ENCODE data around the gene PHIP. TPM values are rescaled to one million over a fixed set of nuclear protein-coding genes. Genes with fewer than 3 reads are reported as not detected.

PHIP gene
- total RNA-seq, 2 experiments from 2014 or later = 24.8 to 25.5 TPM

GRCh38 chr6:79084693-79085092 is 6.6 kb upstream of the PHIP start:
- no peaks in the 10 kb centered on the region for H3K9me3 Mint-ChIP-seq (ENCODE audit: low read depth)
- no peak for DNase-seq

GRCh38 chr6:79082304-79082703 is 4.2 kb upstream of the PHIP start:
- CTCF ChIA-PET = interaction anchor here (0.7 kb wide), 1 partner anchor 128 kb away, joined by 3 read pairs; no protein-coding TSS in a partner anchor
- intact Hi-C loops (cut with DNase I, micrococcal nuclease) = no loop called here
- Mint-ChIP-seq H3K27ac (no peak overlapping the region), H3K4me3 (no peak overlapping the region), H3K9me3 (ENCODE audit: low read depth) (no peaks in the 10 kb centered on the region), H3K36me3 (ENCODE audit: low read depth) (no peaks in the 10 kb centered on the region), H3K4me1 (peaks cover 9% of the 10 kb centered on the region), H3K27me3 (peaks cover 11% of the 10 kb centered on the region)
- POLR2A ChIA-PET = no interaction called here
- DNase-seq (no peak), ATAC-seq (no peak)

More at GRCh38 chr6:79084693-79085092, 6.6 kb upstream of the PHIP start:
- intact Hi-C loops (cut with DNase I, micrococcal nuclease) = no loop called here
- CTCF ChIA-PET = no interaction called here
- no peak for ATAC-seq
- Mint-ChIP-seq H3K27ac (no peak overlapping the region), H3K27me3 (peaks cover 11% of the 10 kb centered on the region), H3K4me3 (no peak overlapping the region), H3K4me1 (peaks cover 2% of the 10 kb centered on the region), H3K36me3 (ENCODE audit: low read depth) (no peaks in the 10 kb centered on the region)
- POLR2A ChIA-PET = no interaction called here

GRCh38 chr6:79081663-79082062 is 3.6 kb upstream of the PHIP start:
- intact Hi-C loops (cut with DNase I, micrococcal nuclease) = no loop called here
- Mint-ChIP-seq H3K36me3 (ENCODE audit: low read depth) (peaks cover 2% of the 10 kb centered on the region), H3K9me3 (ENCODE audit: low read depth) (no peaks in the 10 kb centered on the region), H3K4me3 (no peak overlapping the region), H3K27ac (no peak overlapping the region), H3K4me1 (peaks cover 9% of the 10 kb centered on the region), H3K27me3 (peaks cover 11% of the 10 kb centered on the region)
- ChIA-PET POLR2A (no interaction called here), CTCF (interaction anchor here (0.7 kb wide), 1 partner anchor 164 kb away, joined by 3 read pairs; no protein-coding TSS in a partner anchor)
- DNase-seq (no peak), ATAC-seq (no peak)

- peaks cover 10% of the 10 kb centered on the region for H3K27me3 Mint-ChIP-seq
These were observed 1.5 kb upstream of the PHIP start for GRCh38 chr6:79079561-79080041.

GRCh38 chr6:79077715-79078074 is 359 bp downstream of the PHIP start:
- Mint-ChIP-seq H3K4me1 (peaks cover 40% of the 10 kb centered on the region), H3K36me3 (ENCODE audit: low read depth) (peaks cover 21% of the 10 kb centered on the region), H3K4me3 (peak overlapping the region; percentile 89), H3K9me3 (ENCODE audit: low read depth) (no peaks in the 10 kb centered on the region), H3K27me3 (peaks cover 7% of the 10 kb centered on the region), H3K27ac (peak overlapping the region; percentile 96)
- DNase-seq (peak; percentile 68), ATAC-seq (peak; percentile 24)
- ChIA-PET POLR2A (interaction anchor here (0.7 to 1.4 kb wide), 2 partner anchors 44 to 254 kb away, joined by 3 to 6 read pairs; no protein-coding TSS in a partner anchor), CTCF (no interaction called here)
- intact Hi-C loops (cut with DNase I, micrococcal nuclease) = loop anchor here (1.0 to 10.0 kb wide), 13 partner anchors 37 to 1085 kb away; partner anchors contain the start of genes HMGN3 (in 2 of the 2), IRAK1BP1 (in 2 of the 2), LCA5 (in 2 of the 2) and BCKDHB (in 1 of the 2)

More at GRCh38 chr6:79079561-79080041, 1.5 kb upstream of the PHIP start:
- ATAC-seq = no peak
- POLR2A ChIA-PET = no interaction called here
- no peak for DNase-seq
- peaks cover 14% of the 10 kb centered on the region for H3K36me3 Mint-ChIP-seq (ENCODE audit: low read depth)
- H3K4me3 Mint-ChIP-seq = peak overlapping the region; percentile 89
- H3K9me3 Mint-ChIP-seq (ENCODE audit: low read depth) = no peaks in the 10 kb centered on the region
- CTCF ChIA-PET = no interaction called here
- peaks cover 26% of the 10 kb centered on the region for H3K4me1 Mint-ChIP-seq
- intact Hi-C loops (cut with DNase I, micrococcal nuclease) = loop anchor here (2.0 to 10.0 kb wide), 8 partner anchors 212 to 1083 kb away; partner anchors contain the start of genes BCKDHB (in 1 of the 2), IRAK1BP1 (in 1 of the 2) and LCA5 (in 1 of the 2)
- peak overlapping the region; percentile 96 for H3K27ac Mint-ChIP-seq

- peaks cover 47% of the 10 kb centered on the region for H3K4me1 Mint-ChIP-seq
- DNase-seq (peak; percentile 94), ATAC-seq (peak; percentile 70)
- CTCF ChIA-PET = interaction anchor here (1.5 kb wide), 1 partner anchor 23 kb away, joined by 3 read pairs; no protein-coding TSS in a partner anchor
- H3K4me3 Mint-ChIP-seq = peak overlapping the region; percentile 85
- peaks cover 3% of the 10 kb centered on the region for H3K27me3 Mint-ChIP-seq
- H3K27ac Mint-ChIP-seq = peak overlapping the region; percentile 94
- peaks cover 22% of the 10 kb centered on the region for H3K36me3 Mint-ChIP-seq (ENCODE audit: low read depth)
- POLR2A ChIA-PET = interaction anchor here (0.7 to 1.2 kb wide), 2 partner anchors 9 to 42 kb away, joined by 3 read pairs; no protein-coding TSS in a partner anchor
- intact Hi-C loops (cut with DNase I, micrococcal nuclease) = loop anchor here (5.0 to 10.0 kb wide), 7 partner anchors 210 to 1085 kb away; partner anchors contain the start of genes BCKDHB (in 1 of the 2) and IRAK1BP1 (in 1 of the 2)
- no peaks in the 10 kb centered on the region for H3K9me3 Mint-ChIP-seq (ENCODE audit: low read depth)
These were observed 1.0 kb downstream of the PHIP start for GRCh38 chr6:79076782-79077641.

GRCh38 chr6:79076160-79076559 is 1.9 kb downstream of the PHIP start:
- no peak for ATAC-seq
- H3K4me3 Mint-ChIP-seq = peak overlapping the region; percentile 85
- H3K9me3 Mint-ChIP-seq (ENCODE audit: low read depth) = no peaks in the 10 kb centered on the region
- H3K36me3 Mint-ChIP-seq (ENCODE audit: low read depth) = peaks cover 25% of the 10 kb centered on the region
- peak; percentile 22 for DNase-seq
- H3K4me1 Mint-ChIP-seq = peaks cover 52% of the 10 kb centered on the region
- peak overlapping the region; percentile 94 for H3K27ac Mint-ChIP-seq
- ChIA-PET CTCF (interaction anchor here (0.7 to 1.5 kb wide), 3 partner anchors 22 to 213 kb away, joined by 3 to 4 read pairs (median 3); no protein-coding TSS in a partner anchor), POLR2A (interaction anchor here (0.7 to 1.2 kb wide), 2 partner anchors 9 to 41 kb away, joined by 3 read pairs; no protein-coding TSS in a partner anchor)
- intact Hi-C loops (cut with DNase I, micrococcal nuclease) = loop anchor here (5.0 to 10.0 kb wide), 7 partner anchors 209 to 1086 kb away; partner anchors contain the start of genes BCKDHB (in 1 of the 2) and IRAK1BP1 (in 1 of the 2)
- H3K27me3 Mint-ChIP-seq = no peaks in the 10 kb centered on the region

GRCh38 chr6:79073888-79074287 is 4.2 kb downstream of the PHIP start:
- DNase-seq (no peak), ATAC-seq (no peak)
- Mint-ChIP-seq H3K27me3 (no peaks in the 10 kb centered on the region), H3K27ac (no peak overlapping the region), H3K4me3 (no peak overlapping the region), H3K36me3 (ENCODE audit: low read depth) (peaks cover 29% of the 10 kb centered on the region), H3K9me3 (ENCODE audit: low read depth) (no peaks in the 10 kb centered on the region), H3K4me1 (peaks cover 56% of the 10 kb centered on the region)
- ChIA-PET POLR2A (no interaction called here), CTCF (no interaction called here)
- intact Hi-C loops (cut with DNase I, micrococcal nuclease) = loop anchor here in 1 of 2 experiments (10.0 kb wide), 2 partner anchors 261 to 1031 kb away; partner anchors contain the start of gene BCKDHB

- ChIA-PET POLR2A (no interaction called here), CTCF (no interaction called here)
- Mint-ChIP-seq H3K9me3 (ENCODE audit: low read depth) (no peaks in the 10 kb centered on the region), H3K27me3 (no peaks in the 10 kb centered on the region), H3K4me1 (peaks cover 57% of the 10 kb centered on the region), H3K27ac (no peak overlapping the region), H3K36me3 (ENCODE audit: low read depth) (peaks cover 32% of the 10 kb centered on the region), H3K4me3 (no peak overlapping the region)
- ATAC-seq (no peak), DNase-seq (no peak)
- intact Hi-C loops (cut with DNase I, micrococcal nuclease) = loop anchor here in 1 of 2 experiments (10.0 kb wide), 2 partner anchors 262 to 1032 kb away; partner anchors contain the start of gene BCKDHB
These were observed 5.3 kb downstream of the PHIP start for GRCh38 chr6:79072640-79073181.

GRCh38 chr6:79071547-79071946 is 6.5 kb downstream of the PHIP start:
- H3K27ac Mint-ChIP-seq = no peak overlapping the region
- intact Hi-C loops (cut with DNase I, micrococcal nuclease) = loop anchor here (1.0 to 10.0 kb wide), 4 partner anchors 31 to 1033 kb away; partner anchors contain the start of gene BCKDHB (in 1 of the 2)
- peaks cover 63% of the 10 kb centered on the region for H3K4me1 Mint-ChIP-seq
- POLR2A ChIA-PET = no interaction called here
- no peaks in the 10 kb centered on the region for H3K9me3 Mint-ChIP-seq (ENCODE audit: low read depth)
- peaks cover 28% of the 10 kb centered on the region for H3K36me3 Mint-ChIP-seq (ENCODE audit: low read depth)
- H3K4me3 Mint-ChIP-seq = no peak overlapping the region
- DNase-seq (no peak), ATAC-seq (peak; percentile 26)
- H3K27me3 Mint-ChIP-seq = no peaks in the 10 kb centered on the region
- CTCF ChIA-PET = interaction anchor here (1.8 kb wide), 1 partner anchor 11 kb away, joined by 9 read pairs; no protein-coding TSS in a partner anchor
